Duodenal mucosa (tissue), 2 donors: Measurements from ENCODE around the gene RASAL1.

ENCODE experiments used
- H3K27ac ChIP-seq: one replicate; pipeline ENCODE4 v1.7.0; 2013; ENCODE audit warnings: low read depth, low read length
- H3K27me3 ChIP-seq, 2 donors: one replicate each; pipeline ENCODE4 v1.7.0; 2013; ENCODE audit warnings: low read length in 2 of 2, control low read depth in 1 of 2; ENCODE audit not compliant: insufficient read depth in 2 of 2, control insufficient read depth in 1 of 2
- H3K36me3 ChIP-seq, 2 donors: one replicate each; pipeline ENCODE4 v1.7.0; 2013; ENCODE audit warnings: low read length in 2 of 2, control low read depth in 1 of 2; ENCODE audit not compliant: insufficient read depth in 2 of 2, control insufficient read depth in 1 of 2
- H3K4me1 ChIP-seq, 2 donors: one replicate each; pipeline ENCODE4 v1.7.0; 2013; ENCODE audit warnings: low read length in 2 of 2, control low read depth in 1 of 2; ENCODE audit not compliant: insufficient read depth in 2 of 2, control insufficient read depth in 1 of 2
- H3K4me3 ChIP-seq, 2 donors: one replicate each; pipeline ENCODE4 v1.7.0; 2013; ENCODE audit warnings: low read length in 2 of 2, low read depth in 1 of 2
- H3K9ac ChIP-seq, 2 donors: one replicate each; pipeline ENCODE4 v1.7.0; 2013; ENCODE audit warnings: low read length in 2 of 2, low read depth in 1 of 2
- H3K9me3 ChIP-seq, 2 donors: one replicate each; pipeline ENCODE4 v1.7.0; 2013; ENCODE audit warnings: low read length in 2 of 2, control low read depth in 1 of 2; ENCODE audit not compliant: control insufficient read depth in 1 of 2

Gene RASAL1, protein sequence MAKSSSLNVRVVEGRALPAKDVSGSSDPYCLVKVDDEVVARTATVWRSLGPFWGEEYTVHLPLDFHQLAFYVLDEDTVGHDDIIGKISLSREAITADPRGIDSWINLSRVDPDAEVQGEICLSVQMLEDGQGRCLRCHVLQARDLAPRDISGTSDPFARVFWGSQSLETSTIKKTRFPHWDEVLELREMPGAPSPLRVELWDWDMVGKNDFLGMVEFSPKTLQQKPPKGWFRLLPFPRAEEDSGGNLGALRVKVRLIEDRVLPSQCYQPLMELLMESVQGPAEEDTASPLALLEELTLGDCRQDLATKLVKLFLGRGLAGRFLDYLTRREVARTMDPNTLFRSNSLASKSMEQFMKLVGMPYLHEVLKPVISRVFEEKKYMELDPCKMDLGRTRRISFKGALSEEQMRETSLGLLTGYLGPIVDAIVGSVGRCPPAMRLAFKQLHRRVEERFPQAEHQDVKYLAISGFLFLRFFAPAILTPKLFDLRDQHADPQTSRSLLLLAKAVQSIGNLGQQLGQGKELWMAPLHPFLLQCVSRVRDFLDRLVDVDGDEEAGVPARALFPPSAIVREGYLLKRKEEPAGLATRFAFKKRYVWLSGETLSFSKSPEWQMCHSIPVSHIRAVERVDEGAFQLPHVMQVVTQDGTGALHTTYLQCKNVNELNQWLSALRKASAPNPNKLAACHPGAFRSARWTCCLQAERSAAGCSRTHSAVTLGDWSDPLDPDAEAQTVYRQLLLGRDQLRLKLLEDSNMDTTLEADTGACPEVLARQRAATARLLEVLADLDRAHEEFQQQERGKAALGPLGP

DNA sequence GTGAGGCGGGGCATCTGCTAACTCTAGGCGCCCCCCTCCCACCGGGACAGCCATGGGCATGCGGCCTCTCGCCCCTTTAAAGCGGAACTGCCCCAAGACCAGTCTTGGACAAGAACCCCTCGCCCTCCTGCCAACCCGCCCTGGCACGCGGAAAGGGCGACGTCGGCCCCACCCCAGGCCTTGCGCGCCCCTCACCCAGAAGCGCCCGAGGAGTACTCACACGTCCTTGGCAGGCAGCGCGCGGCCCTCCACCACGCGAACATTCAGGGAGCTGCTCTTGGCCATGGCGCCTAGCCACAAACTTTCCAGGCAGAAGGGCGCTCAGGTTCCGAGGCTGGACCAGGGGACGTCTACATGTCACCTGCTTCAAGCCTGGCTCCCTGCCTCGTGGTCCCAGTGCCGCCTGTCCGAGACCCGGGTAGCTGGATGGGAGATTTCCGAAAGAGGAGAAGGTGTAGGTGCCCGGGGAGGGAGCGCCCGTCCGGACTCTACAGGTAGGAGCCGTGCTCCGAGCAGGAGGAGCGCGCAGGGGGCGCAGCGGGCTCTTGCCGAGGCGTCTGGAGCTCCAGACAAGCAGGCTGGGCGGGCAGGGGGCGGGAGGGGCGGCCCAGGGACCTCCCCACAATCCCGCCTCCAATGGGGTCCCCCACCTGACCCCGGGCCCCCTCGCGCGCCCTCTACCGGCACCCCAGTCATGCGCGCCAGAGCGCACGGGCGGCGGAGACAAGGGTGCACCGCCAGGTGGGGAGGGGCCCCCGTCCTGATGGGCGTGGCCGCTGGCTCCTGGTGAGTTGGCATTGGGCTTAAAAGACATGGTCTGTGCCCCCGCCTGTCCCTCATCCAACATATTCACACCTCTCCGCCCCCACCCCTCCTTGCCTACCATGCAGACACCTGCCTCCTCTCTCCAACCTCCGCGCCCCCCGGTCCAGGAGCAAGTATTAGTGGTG is at the start of gene RASAL1:
Gene RASAL1, minus strand, starts transcription at position 584 of the 950 bp plus-strand sequence. Its CDS starts 299 bp downstream, at position 285.
- no peak within 1 kb of the TSS for H3K27ac ChIP-seq
- peaks cover 13 to 15% of the 10 kb centered on the region in 2 donors for H3K4me1 ChIP-seq
- H3K9ac ChIP-seq: peak within 1 kb of the TSS in 1 of 2 donors; percentile 48
- peak within 1 kb of the TSS; percentile 53 to 61 for H3K4me3 ChIP-seq
- no peaks in the 10 kb centered on the region for H3K9me3 ChIP-seq
- H3K36me3 ChIP-seq: no peaks in the 10 kb centered on the region
- no peaks in the 10 kb centered on the region for H3K27me3 ChIP-seq

DNA sequence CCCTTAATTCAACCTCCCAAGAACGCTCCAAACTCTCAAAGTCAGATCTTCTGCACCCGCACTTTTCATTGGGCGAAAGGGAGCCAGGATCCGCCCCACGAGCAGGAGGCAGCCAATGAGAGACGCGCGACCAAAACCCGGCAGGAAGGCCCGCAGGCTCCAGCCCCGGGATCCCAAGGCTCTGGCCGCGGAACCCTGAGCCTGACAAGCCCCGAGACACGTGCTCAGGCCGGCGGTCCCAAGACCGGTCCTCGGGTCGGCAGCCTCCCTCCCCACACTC is 49.3 kb upstream of the RASAL1 start:
- Histone ChIP-seq H3K9ac (peak overlapping the region; percentile 83), H3K4me1 (peaks cover 13 to 21% of the 10 kb centered on the region in 2 donors), H3K27me3 (no peaks in the 10 kb centered on the region), H3K4me3 (peak overlapping the region; percentile 83 to 91), H3K9me3 (no peaks in the 10 kb centered on the region), H3K27ac (peak overlapping the region; percentile 95), H3K36me3 (peaks cover 12 to 25% of the 10 kb centered on the region in 2 donors)

DNA sequence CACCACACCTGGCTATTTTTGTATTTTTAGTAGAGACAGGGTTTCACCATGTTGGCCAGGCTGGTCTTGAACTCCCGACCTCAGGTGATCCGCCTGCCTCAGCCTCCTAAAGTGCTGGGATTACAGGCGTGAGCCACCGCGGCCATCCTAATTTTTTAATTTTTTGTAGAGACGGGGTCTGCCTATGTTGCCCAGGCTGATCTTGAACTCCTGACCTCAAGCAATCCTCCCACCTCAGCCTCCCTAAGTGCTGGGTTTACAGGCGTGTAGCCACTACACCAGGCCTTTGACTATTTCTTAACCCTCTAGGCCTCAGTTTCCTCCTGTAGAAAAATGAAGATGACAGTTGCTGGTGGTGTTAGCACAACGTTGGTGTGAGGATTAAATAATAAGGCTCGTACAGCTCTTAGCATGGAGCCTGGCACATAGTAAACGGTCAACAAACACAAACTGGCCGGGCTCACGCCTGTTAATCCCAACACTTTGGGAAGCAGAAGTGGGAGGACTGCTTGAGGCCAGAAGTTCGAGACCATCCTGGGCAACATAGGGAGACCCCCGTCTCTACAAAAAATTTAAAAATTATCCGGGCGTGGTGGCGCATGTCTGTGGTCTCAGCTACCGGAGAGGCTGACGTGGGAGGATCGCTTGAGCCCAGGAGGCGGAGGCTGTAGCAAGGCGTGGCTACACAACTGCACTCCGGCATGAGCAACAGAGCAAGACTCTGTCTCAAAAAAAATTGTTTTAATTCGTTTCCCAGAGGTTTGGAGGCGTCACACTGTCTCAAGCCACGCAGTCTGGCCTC is 48.7 kb upstream of the RASAL1 start:
- Histone ChIP-seq H3K27ac (peak overlapping the region; percentile 95), H3K9me3 (no peaks in the 10 kb centered on the region), H3K4me3 (peak overlapping the region; percentile 83 to 91), H3K9ac (peak overlapping the region; percentile 83), H3K27me3 (no peaks in the 10 kb centered on the region), H3K36me3 (peaks cover 12 to 29% of the 10 kb centered on the region in 2 donors), H3K4me1 (peaks cover 13 to 21% of the 10 kb centered on the region in 2 donors)

DNA sequence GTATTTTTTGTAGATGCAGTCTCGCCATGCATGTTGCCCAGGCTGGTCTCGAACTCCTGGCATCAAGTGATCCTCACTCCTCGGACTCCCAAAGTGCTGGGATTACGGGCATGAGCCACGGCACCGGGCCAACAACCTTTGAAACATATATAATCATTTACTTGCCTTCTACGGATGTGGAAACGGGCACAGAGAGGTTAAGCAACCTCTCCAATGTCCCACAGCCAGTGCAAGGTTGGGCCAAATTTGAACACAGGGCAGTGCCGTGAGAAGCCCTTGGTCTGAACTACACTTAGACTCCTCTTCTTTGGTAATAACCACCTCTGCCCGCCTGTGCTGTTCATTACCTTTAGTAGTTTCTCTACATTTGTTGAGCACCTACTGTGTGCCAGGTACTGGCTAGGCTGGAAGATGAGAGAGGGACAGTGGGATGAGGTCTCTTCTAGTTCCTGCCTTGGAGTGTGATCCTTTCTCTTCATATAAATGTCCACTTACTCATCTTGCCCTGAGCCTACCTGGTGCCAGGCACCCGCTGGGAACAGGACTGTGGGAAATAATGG is 47.5 kb upstream of the RASAL1 start:
- Histone ChIP-seq H3K27ac (no peak overlapping the region), H3K4me3 (no peak overlapping the region), H3K4me1 (peaks cover 13 to 21% of the 10 kb centered on the region in 2 donors), H3K27me3 (no peaks in the 10 kb centered on the region), H3K9ac (no peak overlapping the region), H3K9me3 (no peaks in the 10 kb centered on the region), H3K36me3 (peaks cover 18 to 38% of the 10 kb centered on the region in 2 donors)

DNA sequence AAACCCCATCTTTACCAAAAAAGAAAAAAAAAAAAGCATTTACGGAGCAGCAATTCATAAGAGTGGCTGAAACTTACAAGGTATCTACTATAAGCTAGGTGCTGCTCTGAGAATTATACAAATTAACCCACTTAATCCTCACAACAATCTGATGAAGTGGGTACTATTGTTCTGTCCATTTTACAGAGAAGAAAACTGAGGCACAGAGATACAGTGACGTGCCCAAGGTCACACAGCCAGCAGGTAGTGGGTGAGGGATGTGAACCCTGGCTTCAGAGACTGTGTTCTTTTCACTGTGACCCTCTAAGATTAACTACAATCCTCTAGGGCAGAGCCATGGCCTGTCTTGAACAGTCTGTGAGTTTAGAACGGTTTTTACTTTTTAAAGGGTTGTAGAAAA is 46.4 kb upstream of the RASAL1 start:
- Histone ChIP-seq H3K27ac (no peak overlapping the region), H3K36me3 (peaks cover 28 to 49% of the 10 kb centered on the region in 2 donors), H3K27me3 (no peaks in the 10 kb centered on the region), H3K9ac (no peak overlapping the region), H3K4me1 (peaks cover 10 to 17% of the 10 kb centered on the region in 2 donors), H3K9me3 (no peaks in the 10 kb centered on the region), H3K4me3 (no peak overlapping the region)

DNA sequence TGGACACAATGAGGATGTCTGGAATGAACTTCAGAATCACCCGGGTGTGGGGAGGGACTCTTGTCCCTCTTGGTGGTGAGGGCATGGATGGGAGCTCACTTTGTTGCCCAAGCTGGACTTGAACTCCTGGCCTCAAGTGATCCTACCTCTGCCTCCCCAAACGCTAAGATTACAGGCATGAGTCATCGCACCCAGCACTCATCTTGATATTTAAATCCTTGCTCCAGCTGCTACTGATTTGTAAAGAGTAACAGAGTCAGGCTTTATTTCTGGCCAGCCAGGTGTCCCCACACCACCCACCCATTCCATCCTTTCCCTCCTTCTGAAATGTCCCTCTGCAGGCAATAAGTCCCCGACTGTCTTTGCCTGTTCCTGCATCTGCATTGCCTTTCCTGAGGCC is 44.8 kb upstream of the RASAL1 start:
- H3K4me1 ChIP-seq: peaks cover 0 to 6% of the 10 kb centered on the region in 2 donors
- H3K9ac ChIP-seq: no peak overlapping the region
- no peaks in the 10 kb centered on the region for H3K9me3 ChIP-seq
- no peaks in the 10 kb centered on the region for H3K27me3 ChIP-seq
- H3K27ac ChIP-seq: no peak overlapping the region
- peaks cover 33 to 56% of the 10 kb centered on the region in 2 donors for H3K36me3 ChIP-seq
- no peak overlapping the region for H3K4me3 ChIP-seq

DNA sequence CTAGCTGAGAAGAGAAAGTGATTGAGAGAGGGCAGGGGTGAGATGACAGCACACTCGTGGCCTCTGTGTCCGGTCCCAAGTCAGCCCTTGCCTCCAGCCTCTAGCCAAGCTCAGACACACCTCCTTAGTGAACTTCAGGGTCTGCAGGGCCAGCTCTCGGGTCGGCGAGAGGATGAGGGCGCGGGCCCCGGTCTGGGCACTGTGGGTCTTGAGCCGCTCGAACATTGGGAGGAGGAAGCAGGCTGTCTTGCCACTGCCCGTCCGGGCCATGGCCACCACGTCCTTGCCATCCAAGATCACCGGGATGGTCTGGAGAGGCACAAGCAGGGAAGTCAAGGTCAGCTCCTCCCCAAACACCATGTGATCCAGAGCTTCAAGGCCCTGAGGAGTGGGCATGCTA is 43.5 kb upstream of the RASAL1 start:
- peaks cover 0 to under 1% of the 10 kb centered on the region in 2 donors for H3K4me1 ChIP-seq
- H3K9ac ChIP-seq: no peak overlapping the region
- H3K27me3 ChIP-seq: no peaks in the 10 kb centered on the region
- no peaks in the 10 kb centered on the region for H3K9me3 ChIP-seq
- no peak overlapping the region for H3K27ac ChIP-seq
- H3K36me3 ChIP-seq: peaks cover 37 to 66% of the 10 kb centered on the region in 2 donors
- no peak overlapping the region for H3K4me3 ChIP-seq

DNA sequence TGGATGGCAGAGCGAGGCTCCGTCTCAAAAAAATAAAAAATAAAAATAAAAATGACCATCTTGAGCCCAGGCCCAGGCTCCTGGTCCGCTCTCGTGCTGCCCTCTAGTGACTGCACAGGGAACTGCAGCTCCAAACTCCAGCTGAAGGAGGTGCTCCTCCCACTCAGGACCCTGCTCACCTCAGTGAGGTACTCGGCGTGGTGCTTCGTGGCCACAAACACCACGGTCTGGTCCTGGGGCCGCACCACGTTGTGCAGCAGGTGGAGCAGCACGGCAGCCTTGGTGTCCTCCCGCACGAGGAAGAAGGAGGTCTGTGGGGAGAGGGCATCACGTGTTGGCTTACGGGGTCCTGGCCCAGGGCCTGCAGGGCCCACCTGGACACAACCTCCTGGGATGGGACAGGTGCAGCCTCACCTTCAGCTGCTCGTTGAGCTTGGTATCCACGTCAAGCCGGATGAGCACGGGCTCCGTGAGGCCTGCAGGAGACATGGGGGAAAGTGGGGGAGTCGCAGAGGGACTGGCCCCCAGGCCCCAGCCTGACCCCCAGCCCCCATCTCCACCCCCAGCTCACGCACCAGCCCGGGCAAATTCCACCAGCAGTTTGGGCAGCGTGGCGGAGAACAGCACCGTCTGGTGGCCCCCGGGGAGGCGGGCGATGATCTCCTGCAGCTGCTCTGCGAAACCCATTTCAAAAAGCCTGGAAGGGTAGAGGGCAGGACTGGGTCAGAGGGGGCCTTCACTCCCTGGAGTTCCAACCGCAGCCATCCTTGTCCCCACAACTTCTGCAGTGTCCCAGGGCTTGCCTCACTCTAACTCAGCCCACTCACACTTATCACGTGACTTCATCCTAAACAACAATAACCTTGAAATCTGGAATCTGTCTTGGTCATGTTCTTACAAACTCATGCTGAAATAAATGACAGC is 39.2 kb upstream of the RASAL1 start:
- Histone ChIP-seq H3K4me3 (no peak overlapping the region), H3K27ac (no peak overlapping the region), H3K36me3 (peaks cover 61 to 87% of the 10 kb centered on the region in 2 donors), H3K9ac (no peak overlapping the region), H3K27me3 (no peaks in the 10 kb centered on the region), H3K4me1 (no peaks in the 10 kb centered on the region), H3K9me3 (no peaks in the 10 kb centered on the region)
